ENCODE results near the gene TMEM175.
"Not testable (repeated sequence)": the region's sequence is repeated elsewhere in the genome, so short reads cannot be mapped to it uniquely, and the experiment has no call there.

TMEM175 gene

DNA sequence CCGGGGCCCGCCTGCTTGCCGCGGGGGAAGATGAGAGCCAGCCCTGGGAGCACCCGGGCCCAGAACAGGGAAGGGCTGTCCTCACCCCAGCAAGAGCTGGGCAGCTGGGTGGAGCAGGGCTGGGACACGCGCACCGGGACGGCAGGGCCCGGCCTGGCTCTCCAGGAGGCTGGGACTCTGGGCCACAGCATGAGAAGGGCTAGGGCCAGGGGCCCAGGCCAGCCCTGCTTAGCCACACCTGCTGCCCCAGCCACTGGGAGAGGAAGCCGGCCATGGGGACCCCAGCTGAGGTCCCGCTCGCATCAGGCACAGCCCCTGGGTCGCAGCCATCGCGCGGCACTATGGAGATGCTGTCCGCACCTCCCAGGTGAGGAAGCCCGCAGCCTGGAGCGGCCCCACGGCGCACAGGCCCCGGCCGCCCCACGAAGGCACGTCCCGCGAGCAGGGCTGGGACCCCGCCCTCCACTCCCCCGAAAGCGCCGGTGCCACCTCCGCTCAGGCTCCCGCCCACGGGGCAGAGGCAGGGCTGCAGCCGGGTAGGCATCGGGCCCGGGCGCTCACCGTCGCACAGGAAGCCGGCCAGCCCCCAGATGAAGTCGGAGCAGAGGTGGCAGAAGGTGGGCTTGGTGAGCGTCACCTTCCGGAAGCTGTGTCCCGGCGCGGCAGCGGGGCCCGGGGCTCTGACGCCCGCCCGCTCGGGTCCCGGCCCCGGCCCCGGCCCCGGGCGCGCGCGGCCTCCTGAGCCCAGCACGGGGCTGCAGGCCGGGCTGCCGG is 40.6 kb downstream of the TMEM175 start:
- DNase-seq: peak; percentile 9 to 42

DNA sequence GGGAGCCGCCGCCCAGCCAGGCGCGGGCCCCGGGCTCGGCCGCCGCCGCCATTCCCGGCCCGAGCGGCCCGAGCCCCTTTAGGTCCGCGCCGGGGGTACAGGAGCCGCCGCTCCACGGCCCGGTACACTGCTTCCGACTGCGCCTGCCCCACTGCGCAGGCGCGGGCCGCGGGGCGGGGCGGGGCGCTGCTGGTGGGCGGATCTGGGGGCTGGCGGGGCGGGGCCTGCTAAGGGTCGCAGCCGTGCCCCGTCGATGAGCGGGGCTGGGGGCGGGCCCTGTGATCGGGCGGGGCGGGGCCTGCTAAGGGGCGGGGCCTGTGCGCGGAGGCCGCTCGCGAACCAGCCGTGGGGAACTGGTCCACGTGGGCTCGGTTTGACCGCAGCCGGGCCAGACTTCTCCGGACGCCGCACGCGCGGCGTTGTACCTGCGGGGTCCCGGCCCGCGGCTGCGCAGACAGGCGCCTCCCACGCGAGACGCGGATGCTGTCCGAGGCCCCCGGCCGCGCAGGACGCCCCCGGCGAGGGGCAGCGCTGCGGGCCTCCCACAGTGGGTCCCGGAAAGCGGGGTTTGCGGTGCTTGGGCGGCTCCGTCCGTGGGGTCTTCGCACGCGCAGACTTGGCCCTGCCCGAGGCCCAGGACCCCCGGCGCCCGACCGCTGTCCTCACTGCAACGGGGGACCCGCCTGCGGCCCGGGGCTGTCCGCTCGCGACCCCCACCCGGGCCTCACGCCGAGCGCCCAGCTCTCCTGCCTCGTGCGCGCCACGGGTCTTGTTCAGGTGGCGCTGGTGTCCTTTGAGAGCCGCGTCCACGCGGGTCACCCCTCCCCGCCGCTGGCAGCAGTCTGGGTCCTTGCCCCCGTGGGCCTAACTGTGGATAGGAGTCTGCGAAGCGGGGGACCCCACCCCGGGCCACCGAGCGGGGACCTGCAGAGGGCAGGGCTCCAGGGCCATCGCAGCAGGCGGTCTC is 41.5 kb downstream of the TMEM175 start, which contains the start of gene DGKQ:
DGKQ (minus strand) TSS at position 139 of the 967 bp plus-strand sequence; CDS start at position 52, 87 bp downstream.
- peak; percentile 92 to 95 for DNase-seq

GRCh38 chr4:974668-975067 is 42.4 kb downstream of the TMEM175 start:
- DNase-seq: no peak

GRCh38 chr4:976016-976415 is 43.8 kb downstream of the TMEM175 start:
- DNase-seq: not testable (repeated sequence)

- peak; percentile 86 to 88 for DNase-seq
Measured at GRCh38 chr4:978957-979701, 46.9 kb downstream of the TMEM175 start.

- DNase-seq: no peak
Measured at GRCh38 chr4:982291-982690, 50.0 kb downstream of the TMEM175 start.

DNA sequence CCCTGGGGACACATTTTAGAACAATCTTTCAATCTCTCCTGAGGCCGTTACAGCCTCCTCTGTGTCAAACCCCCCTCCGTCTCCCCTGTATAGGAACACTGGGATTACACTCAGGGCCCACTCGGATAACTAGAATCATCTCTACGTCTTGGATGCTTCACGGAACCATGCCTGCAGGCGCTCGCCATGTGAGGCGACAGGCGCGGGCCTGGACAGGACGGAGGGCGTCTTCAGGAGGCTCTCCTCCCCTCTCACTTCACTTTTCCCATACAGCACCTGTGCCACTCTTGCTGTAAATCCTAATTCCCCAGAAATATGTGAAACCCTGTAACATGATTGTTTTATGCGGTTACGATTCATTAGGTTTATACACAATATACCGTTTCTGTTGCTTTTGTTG is 50.6 kb downstream of the TMEM175 start:
- DNase-seq: no peak

GRCh38 chr4:984336-985054 is 52.2 kb downstream of the TMEM175 start:
- DNase-seq: no peak

- peak; percentile 62 to 74 for DNase-seq
Measured at GRCh38 chr4:985123-985830, 53.0 kb downstream of the TMEM175 start.

DNA sequence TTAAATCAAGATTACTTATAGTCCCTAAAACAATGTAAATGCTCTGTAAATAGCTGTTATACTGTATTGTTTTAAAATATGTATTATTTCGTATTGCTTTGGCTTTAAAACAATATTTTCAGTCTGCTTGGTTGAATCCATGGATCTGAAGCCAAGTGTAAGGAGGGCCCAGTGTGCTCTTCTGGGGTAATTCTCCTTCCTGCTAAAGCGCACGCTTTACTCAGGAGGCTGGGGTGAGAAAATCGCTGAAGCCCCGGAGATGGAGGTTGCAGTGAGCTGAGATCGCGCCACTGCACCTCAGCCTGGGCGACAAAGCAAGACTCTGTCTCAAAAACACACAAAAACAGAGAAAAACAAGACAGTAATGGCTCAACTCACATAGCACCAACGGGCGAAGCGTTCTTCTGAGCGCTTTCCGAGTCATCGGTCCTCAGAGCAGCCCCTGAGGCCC is 54.2 kb downstream of the TMEM175 start:
- no peak for DNase-seq

- DNase-seq: peak; percentile 81 to 87
Measured at GRCh38 chr4:986879-987623, 54.8 kb downstream of the TMEM175 start, which contains the start of gene IDUA. Gene IDUA, plus strand, starts transcription at chr4:987044. Its CDS starts 41 bp downstream, at chr4:987085.

DNA sequence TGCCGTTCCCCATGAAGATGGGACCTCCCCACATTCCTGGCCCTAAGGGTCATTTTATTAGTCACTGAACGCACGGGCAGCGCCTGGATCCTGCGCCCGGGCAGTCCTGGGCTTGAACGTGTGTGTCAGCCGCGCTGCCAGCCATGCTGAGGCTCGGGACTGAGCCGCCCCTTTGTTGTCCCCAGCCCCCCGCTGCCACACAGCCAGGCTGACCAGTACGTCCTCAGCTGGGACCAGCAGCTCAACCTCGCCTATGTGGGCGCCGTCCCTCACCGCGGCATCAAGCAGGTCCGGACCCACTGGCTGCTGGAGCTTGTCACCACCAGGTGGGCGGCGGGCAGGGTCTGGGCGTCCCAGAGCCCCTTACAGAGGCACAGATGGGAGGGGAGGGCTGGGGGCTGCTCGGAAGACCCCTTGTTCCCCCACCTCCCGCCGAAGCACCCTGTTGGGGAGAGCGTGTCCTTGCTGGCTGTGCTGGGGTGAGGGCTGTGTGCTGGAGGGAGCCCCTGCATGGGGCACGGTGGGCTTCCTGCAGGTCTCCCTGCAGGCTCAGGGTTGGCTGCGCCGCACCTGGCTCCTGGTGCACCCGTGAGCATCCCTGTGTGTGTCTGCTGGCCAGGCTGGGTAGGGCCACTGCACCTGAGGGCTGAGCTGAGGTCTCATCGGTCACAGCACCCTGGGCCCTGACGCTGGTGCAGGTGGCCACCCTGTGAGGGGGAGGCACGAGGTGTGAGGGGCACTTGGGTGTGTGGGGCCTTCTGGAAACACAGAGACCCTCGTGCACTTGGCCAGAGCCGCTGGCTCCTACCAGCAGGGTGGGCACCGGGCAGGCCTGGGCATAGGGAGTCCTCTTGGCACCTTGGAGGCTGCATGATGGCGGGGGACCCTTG is 55.6 kb downstream of the TMEM175 start:
- DNase-seq: no peak

- DNase-seq: no peak
Measured at GRCh38 chr4:988726-989721, 56.8 kb downstream of the TMEM175 start.

DNA sequence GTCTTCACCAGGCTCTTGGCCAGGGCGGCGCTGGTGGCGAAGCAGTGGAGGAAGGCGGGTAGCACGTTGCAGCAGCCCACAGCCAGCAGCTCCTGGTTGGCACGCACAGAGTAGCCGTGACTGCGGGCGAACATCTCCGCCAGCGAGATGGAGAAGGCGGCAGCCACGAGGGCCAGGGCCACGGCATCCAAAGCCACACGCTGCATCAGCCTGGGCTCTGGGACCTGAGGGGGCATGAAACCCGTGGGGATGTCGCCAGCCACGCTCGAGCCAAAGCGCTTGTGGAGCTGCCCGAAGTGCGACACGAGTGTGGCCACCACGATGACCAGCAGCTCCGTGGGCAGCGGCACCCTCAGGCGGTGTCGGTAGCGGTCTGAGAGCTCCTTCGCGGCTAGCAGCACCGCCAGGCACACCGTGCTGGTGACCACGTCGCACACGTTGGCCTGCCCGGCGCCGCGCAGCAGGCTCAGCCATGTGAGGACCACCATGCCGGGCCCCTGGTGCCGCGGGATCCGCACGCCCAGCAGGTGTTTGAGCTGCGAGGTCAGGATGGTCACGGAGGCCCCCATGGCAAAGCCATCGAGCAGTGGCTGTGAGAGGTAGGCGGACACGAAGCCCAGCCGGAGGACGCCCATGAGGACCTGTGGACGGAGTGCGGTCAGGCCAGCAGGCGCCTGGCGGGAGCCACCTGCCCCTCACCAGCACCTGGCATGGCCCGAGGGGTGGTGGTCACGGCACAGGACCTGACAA is 57.6 kb downstream of the TMEM175 start:
- no peak for DNase-seq

GRCh38 chr4:990746-991367 is 58.6 kb downstream of the TMEM175 start:
- no peak for DNase-seq

DNA sequence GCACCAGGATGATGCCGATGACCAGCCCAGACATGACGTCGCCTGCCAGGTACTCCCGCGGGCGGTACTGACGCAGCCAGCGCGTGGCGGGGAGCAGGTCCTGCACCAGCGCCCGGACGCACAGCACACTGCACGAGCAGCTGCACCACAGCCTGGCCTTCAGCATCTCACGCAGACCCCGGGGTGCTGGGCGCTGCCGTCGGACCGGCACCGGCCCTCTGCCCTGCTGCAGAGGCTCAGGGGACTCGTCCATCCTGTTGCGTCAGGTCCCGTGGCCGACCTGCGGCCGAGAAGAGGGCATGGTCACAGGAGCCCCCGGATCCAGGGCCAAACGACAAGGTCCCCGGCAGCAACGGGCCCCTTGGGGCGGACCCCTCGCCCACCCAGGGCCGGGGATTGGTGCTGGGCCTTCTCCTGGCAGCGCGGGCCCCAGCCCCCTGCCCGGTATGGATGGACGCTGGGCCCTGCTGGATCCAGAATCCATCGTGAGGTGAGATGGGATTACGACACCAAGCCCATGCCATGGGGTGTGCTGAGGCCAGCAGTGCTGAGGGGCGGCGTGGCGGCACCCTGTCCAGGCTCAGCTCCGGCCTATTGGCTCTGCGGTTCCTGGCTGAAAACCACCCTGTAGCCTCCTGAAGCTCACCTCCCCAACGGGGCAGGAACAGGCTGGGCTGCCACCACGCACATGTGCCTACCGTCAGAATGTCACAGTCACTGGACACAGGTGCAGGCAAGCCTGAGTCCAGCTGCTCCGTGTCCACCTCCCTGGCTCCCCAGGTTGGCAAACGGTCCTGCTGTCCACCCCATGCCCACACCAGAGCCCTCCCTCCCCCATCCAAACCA is 59.4 kb downstream of the TMEM175 start:
- no peak for DNase-seq

All from inflammatory macrophage (primary cell).